Measurements from ENCODE around the gene CNNM1. TPM values are rescaled to one million over a fixed set of nuclear protein-coding genes. Genes with fewer than 3 reads are reported as not detected.

The CNNM1 gene
- total RNA-seq, 4 donors from 2014 or later = 0.16 to 0.68 (median 0.20) TPM

- no peak for TF ChIP-seq CTCF (IDR thresholded peaks at IDR 0.05; ENCODE audit: low read depth)
Measured at GRCh38 chr10:99369126-99369525, 40.0 kb downstream of the CNNM1 start.

- no peak for TF ChIP-seq CTCF (IDR thresholded peaks at IDR 0.05; ENCODE audit: low read depth)
Measured at GRCh38 chr10:99369551-99369950, 40.4 kb downstream of the CNNM1 start.

- TF ChIP-seq CTCF (IDR thresholded peaks at IDR 0.05; ENCODE audit: low read depth) = no peak
Measured at GRCh38 chr10:99370993-99371392, 41.8 kb downstream of the CNNM1 start.

GRCh38 chr10:99372546-99373271 lies 43.6 kb downstream of the CNNM1 start:
- TF ChIP-seq CTCF (IDR thresholded peaks at IDR 0.05; ENCODE audit: low read depth) = no peak

- no peak for TF ChIP-seq CTCF (IDR thresholded peaks at IDR 0.05; ENCODE audit: low read depth)
Measured at GRCh38 chr10:99374526-99374925, 45.4 kb downstream of the CNNM1 start.

GRCh38 chr10:99374972-99375371 lies 45.8 kb downstream of the CNNM1 start:
- TF ChIP-seq CTCF (IDR thresholded peaks at IDR 0.05; ENCODE audit: low read depth) = no peak

GRCh38 chr10:99375426-99375825 lies 46.3 kb downstream of the CNNM1 start:
- TF ChIP-seq CTCF (IDR thresholded peaks at IDR 0.05; ENCODE audit: low read depth) = no peak
